ENCODE measurements around the gene TMPRSS11D.

The TMPRSS11D gene, protein sequence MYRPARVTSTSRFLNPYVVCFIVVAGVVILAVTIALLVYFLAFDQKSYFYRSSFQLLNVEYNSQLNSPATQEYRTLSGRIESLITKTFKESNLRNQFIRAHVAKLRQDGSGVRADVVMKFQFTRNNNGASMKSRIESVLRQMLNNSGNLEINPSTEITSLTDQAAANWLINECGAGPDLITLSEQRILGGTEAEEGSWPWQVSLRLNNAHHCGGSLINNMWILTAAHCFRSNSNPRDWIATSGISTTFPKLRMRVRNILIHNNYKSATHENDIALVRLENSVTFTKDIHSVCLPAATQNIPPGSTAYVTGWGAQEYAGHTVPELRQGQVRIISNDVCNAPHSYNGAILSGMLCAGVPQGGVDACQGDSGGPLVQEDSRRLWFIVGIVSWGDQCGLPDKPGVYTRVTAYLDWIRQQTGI

DNA sequence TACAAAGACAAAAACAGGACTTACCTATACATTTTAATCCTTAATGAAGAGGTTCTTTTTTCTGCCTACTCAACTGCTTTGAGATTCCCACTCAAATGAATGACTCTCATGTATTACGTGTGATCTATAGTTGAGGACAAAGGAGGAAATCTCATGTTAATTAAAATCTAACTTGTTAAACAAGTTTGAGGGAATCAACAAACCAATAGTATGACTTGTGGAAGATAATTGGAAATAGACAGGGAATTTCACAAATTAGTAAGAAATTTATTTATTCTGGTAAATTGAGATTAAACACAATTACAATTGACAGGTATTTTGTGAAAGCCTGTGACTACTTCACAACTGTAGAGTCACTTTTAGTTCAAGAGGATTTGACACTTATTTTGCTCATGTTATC is at the start of gene TMPRSS11D:
TSS of gene TMPRSS11D (minus strand) at position 101 of the 400 bp plus-strand sequence. CDS start at position 32, 69 bp downstream.
- no peak for DNase-seq (ENCODE audit: low read depth in 2 of 2)

DNA sequence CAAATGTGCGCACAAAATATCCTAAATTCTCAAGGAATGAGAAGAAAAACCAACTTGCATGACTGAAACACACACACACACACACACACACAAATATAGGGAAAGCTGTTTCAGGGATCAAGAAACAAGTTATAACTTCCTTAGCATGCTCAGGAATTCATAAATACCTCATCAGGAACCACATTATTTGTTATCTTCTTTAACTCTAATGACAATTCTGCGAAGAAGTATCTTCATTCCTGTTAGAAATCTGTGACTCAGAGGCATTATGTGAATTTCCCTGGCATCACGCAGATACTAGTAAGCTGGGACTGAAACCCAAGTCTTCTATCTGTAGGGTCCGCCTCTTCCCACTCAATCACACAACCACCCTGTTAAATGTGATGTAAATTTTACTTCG is 49.2 kb upstream of the TMPRSS11D start:
- DNase-seq (ENCODE audit: low read depth in 2 of 2): no peak

DNA sequence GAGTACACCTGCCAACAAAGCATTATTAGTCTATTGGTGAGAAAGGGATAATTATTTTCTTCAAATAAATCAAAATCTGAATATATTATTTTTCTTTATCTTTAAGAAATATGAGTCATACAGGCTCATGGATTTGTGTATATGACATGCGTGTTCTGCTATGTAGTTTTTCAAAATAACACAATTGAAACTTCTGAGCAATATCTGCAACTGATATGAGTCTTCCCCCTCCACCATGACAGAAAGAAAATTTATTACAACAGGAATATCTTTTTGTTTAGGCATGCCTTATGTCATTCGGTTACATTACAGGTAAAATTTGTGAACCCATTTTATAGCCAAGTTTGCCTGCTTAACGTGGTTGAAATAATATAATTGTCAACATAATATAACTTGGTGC is 47.5 kb upstream of the TMPRSS11D start:
- DNase-seq (ENCODE audit: low read depth in 2 of 2): no peak

DNA sequence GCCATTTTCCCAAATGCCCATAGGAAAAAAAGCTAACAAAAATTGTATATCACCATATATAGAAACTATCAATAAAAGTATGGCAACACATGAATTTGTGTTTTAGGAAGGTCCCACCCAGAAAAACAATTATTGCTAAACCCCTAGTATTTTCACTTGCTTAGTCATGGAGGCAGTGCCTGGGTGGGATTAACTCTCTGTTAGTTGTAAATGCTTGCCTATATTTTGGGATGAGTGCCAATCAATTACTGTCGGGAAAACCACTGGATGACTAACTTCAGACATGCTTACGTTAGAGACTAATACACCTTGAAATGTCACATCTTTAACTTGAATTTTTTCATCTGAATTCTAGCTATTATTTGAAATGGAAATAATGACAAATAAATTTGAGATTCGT is 45.6 kb upstream of the TMPRSS11D start:
- no peak for DNase-seq (ENCODE audit: low read depth in 2 of 2)

DNA sequence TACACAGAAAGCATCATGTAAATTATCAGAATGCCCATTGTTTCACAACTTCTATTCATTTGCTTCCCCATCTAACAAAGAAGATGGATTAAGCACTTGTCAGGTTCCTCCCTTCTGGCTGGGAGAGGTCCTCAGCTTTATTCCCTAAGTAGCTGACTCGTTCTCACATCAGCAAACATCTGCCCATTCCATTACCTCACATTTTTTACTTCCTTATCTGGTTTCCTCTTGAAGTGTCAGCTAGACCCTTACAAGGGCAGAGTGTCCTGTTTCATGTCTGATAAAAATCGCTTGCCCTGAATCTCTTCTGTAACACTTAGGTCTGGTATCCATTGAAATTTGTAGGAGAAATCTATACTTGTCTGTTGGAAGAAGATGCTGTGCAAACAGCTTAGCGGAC is 44.7 kb upstream of the TMPRSS11D start:
- DNase-seq (ENCODE audit: low read depth in 2 of 2): no peak

DNA sequence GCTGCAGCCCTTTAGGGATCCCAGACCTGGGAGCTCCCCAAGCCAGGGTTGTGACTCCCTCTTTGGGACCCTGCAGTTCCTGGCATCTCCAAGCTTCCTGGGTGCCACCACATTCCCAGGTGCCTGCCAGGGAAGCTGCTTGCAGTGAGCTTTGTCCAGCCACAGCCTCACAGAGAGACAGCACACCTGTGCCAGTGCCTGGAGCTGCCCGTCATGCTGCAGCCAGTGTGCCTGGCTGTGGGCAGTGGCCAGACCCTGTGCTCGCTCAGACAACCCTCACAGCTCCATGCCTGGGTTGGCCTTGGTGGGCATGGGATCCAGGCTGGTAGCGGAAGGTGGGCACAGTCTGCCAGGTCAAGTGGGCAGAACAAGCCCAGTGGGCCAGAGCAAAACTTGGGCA is 43.4 kb upstream of the TMPRSS11D start:
- no peak for DNase-seq (ENCODE audit: low read depth in 2 of 2)

DNA sequence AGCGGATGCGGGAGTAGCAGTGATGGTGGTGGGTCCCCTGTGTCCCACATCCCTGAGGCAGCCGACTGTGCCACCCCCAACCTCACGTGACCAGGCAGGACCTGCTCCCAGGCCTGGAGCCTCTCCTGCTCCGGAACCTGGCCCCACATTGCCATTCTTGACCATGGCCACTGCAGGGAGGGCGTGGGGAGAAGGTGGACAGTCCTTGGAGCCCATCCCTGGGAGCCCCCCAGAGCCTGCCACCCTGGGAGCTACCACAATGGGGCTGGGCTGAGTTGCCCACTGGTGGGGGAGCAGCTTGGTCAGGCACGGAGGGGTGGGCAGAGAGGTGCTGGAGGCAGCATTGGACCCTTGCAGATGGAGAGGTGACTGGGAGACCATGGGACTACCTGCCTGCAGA is 42.7 kb upstream of the TMPRSS11D start:
- DNase-seq (ENCODE audit: low read depth in 2 of 2): no peak

DNA sequence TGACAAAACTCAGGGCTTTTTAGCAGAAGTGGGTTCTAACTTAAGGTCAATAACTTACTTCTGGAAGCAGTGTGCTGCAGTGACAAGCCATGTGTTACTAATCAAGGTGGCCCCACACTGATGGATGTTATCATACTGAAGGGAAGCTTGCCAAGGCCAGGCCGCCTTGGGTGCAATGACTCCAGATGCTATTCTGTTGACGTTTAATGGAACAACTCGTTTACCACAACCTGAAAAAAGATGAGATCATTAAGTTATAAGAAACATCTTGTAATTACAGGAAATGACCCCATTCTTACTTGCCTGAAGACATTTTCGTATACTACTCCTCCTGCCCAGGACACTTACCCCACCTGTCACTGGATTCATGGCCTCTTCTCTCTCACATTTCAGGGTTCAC is 38.9 kb upstream of the TMPRSS11D start:
- DNase-seq (ENCODE audit: low read depth in 2 of 2): no peak

DNA sequence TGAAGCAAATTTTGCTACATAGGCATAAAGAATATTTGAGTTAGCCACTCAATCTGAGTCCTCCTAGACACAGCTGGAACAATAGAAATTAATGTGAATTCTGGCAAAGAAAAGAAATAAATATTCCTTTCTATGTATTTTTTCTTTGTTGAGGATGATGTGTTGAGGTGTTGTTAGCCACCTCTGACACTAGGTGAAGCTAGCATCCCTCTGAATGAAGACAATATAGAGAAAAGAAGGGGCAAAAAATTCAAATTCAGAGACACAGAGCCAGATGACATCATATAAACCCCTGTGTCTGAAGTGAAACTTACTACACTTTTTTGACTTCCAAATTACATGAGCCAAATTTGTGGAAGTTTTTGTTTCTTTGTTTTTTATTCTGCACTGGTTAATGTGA is 34.6 kb upstream of the TMPRSS11D start:
- no peak for DNase-seq (ENCODE audit: low read depth in 2 of 2)

DNA sequence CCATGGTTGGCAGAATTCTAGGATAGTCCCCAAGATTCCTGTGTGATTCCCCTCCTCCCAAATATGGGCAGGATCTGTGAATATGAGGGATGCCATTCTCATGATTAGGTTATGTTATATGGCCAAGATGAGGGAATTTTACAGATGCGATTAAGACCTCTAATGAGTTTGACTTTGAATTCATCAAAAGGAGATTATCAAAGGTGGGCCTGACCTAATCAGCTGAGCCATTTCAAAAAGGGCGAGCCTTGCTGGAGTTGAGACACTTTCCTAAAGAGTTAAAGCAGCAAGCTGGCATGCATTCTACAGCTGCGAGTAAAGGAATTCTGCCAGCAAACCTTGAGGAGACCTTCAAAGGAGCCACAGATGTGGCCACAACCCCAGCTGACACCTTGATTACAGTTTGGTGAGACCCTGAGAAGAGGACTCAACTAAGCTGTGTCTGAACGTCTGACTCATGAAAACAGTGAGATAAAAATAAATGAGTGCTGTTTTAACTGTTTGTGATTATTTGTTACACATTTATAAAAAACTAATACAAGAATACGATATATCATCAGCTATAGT is 31.7 kb upstream of the TMPRSS11D start:
- DNase-seq (ENCODE audit: low read depth in 2 of 2): no peak

DNA sequence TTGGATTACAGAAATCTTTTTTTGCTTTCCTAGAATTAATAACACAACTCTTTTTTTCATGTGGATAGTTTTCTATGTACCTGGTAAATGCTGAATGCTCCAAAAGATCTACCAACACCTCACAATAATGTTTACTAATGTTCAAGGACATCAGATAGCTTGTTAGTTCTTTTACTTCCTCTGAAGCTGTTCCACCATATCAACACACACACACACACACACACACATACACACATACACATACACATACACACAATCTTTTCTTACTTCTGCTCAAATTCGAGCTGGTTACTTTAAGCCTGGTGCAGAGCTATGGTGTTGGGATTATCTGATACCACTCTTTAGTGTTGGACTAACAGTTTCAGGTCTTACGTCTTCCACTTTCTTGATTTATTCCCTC is 28.3 kb upstream of the TMPRSS11D start:
- no peak for DNase-seq (ENCODE audit: low read depth in 2 of 2)

DNA sequence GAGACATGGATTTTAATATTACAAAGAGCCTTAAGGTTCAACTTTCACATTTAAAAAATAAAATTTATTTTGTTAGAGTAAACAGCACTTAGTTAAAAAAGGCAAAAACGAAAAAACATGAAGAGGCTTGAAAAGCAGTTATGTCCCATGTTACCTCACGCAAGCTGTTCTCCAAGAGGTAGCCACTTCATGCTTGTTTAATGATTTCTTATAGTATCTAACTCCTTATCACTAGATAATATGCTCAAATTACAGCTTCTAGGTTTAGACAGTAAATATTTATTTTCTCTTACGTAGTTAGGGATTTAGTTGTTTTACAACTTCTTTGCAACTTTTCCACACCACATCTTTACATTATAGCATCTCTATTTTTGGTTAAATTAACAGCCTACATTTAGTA is 27.8 kb upstream of the TMPRSS11D start:
- no peak for DNase-seq (ENCODE audit: low read depth in 2 of 2)

DNA sequence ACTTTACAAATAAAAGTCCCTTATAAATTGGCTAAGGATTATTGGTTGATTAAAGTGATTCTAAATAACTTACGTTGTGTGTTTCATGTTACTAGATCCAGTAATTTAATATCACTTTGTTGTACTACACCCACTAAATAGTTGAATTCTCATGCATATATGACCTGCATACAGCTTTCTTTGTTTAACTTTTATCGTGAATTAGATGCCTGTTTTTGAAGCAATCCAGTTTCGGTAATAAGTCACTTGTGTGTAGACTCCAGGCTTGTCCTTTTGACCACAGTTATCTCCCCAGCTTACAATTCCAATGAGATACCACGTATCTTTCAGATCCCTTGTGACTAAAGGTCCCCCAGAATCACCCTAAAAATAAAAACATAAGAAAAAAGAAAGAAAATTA is 27.3 kb upstream of the TMPRSS11D start:
- no peak for DNase-seq (ENCODE audit: low read depth in 2 of 2)

DNA sequence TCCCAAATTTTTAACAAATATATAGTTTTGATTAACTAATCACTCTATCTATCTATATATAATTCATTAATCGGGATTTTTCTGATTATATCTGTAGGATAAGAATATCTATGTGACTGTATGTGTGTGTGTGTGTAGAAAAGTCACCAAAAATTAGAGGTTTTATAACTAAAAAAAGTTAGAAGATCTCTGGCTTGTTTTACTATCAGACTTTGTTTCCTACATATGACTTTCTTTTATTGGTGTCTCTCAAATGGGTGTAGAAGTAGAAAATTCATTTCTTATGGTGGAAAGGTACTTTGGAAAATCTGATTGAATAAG is 26.7 kb upstream of the TMPRSS11D start:
- no peak for DNase-seq (ENCODE audit: low read depth in 2 of 2)

DNA sequence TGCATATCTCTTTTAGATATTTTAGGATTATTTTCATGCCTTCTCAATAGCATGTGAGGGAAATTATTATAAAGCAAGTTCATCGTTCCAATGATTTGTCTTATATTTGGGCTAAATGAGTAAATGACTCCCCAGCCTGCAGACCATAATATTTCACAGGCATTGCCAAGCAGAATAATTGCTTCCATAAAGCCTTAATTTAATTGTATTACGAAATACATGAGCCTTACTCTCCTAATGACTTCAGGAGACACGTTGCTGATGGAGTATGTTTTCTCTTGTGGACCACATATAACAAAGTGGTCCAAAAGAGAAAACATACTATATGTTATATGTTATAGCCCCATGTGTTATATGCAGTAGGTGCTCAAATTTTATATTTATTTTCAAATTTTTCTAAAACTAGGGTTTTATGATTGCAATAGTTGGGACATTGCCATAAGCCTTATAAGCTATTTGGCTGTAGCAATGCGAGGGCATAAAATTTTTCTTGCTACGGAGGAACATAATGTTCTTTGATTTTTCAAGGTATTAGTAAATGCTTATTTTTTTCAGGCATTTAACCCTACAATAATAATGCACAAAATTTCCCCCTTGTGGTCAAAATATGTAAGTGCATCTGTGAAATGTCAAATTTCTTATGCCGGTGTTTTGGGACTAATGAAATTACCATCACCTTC is 26.2 kb upstream of the TMPRSS11D start:
- no peak for DNase-seq (ENCODE audit: low read depth in 2 of 2)

DNA sequence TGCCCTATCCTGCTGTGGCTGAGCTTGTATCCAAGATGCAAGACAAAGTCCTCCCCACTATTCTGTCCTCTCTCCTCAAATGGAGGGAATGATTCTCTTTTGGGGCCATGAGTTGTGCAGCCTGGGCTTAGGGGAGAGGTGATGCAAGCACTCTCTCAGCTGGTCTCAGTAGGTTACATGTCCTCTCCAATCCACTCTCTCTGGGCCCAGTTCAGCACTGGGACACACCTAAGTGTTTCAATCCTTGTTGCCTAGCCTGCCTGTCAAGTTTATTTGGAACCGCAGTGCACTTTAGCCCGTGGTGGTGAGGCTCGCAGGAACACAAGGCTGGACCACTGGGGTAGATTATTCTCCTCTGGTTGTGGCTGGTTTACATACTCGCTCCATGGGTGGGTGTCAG is 23.8 kb upstream of the TMPRSS11D start:
- no peak for DNase-seq (ENCODE audit: low read depth in 2 of 2)

DNA sequence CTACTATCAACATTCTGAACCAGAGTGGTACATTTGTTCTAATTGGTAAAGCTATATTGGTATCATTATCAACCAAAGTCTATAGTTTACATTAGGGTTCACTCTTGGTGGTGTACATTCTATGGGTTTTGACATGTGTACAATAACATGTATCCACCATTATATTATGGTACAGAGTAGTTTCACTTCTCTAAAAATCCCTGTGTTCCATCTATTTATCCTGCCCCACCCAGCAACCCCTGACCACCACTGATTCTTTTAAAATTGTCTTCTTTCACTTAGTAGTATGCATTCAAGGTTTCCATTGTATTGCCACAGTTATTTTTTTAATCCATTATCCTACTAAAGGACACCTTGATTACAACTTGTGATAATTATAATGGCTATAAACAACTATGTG is 15.3 kb upstream of the TMPRSS11D start:
- DNase-seq (ENCODE audit: low read depth in 2 of 2): no peak

DNA sequence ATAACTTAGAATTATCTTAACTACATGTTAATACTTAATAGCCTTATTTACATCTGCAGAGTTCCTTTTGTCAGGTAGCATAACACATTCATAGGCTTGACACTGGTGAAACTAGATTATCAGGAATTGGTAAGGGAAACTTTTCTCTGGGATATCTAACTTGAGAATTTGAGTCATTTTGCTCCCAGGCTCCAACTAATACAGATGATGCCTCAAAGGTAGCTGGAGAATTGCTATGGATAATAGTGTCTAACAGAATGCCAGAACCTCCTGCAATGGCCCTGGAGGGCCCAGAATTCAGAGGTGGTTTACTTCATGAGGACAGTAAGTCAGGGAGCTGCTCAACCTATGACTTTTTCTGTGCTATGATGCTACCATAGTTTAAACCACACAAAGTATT is 13.9 kb upstream of the TMPRSS11D start:
- no peak for DNase-seq (ENCODE audit: low read depth in 2 of 2)

DNA sequence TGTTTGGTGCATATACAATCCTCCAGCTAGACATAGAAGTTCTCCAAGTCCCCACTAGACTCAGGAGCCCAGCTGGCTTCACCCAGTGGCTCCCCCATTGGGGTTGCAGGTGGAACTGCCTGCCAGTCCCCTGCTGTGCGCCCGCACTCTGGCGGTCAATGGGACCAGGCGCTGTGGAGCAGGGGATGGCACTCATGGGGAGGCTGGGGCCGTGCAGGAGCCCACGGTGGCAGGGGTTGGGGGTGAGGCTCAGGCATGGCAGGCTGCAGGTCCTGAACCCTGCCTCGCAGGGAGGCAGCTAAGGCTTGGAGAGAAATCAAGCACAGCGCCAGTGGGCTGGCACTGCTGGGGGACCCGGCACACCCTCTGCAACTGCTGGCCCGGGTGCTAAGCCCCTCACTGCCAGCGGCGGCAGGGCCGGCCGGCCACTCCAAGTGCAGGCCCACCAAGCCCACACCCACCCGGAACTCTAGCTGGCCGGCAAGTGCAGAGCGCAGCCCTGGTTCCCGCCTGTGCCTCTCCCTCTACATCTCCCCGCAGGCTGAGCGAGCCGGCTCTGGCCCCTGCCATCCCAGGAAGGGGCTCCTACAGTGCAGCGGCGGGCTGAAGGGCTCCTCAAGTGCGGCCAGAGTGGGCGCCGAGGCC is 12.7 kb upstream of the TMPRSS11D start:
- no peak for DNase-seq (ENCODE audit: low read depth in 2 of 2)

DNA sequence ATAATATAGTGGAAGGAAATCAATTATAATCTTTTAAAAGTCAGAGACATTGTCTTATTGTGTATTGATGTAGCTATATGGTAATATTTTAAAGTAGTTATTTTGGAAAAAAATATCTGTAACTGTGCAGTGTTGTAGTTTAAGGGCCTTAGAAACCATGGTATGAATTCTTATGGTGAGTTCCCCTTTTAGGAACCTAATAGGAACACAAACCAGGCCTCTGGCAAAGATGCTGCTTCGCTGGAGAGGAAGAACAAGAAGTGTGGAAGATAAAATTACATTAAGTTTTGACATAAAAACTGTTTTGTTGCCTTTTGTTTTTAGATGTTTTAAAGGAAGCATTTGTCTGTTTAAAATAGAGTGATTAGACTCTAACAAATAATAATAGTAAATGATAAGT is 10.9 kb upstream of the TMPRSS11D start:
- no peak for DNase-seq (ENCODE audit: low read depth in 2 of 2)

DNA sequence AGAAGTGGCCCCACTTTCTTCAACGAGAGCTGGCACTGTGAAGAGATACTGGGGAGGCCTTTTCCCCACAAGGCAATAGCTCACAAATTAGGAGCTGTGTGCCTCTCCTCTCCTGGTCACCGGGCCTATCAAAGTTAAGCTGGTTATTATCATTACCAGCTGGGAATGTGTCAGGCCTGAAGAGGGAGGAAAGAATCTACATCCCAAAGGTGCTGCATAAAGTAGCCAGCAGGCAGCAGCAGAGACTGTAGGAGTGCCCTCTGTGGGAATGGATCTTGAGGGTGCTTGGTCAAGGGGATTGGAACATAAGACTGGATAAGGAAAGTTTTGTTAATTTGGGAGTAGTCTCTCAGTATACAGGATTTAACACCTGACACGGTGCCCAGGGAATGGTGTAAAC is 9.1 kb upstream of the TMPRSS11D start:
- DNase-seq (ENCODE audit: low read depth in 2 of 2): no peak

DNA sequence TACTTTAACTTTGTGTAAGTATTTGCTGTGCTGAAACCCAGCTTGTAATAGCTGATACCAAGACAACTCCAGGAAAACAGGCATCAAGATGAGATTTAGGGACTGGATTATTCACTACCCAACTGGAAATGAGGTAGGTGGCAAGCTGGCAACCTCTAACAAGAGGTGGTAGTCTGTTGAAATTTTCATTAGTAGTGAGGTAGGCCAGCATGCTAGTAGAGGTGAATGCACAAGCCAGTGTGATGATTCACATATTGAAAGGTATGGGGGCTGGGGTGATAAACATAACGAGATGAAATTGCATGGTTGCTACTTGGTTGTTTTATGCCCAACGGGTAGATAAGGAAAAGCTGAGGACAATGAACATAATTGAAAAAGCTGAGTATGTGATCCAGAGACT is 8.5 kb upstream of the TMPRSS11D start:
- DNase-seq (ENCODE audit: low read depth in 2 of 2): no peak

DNA sequence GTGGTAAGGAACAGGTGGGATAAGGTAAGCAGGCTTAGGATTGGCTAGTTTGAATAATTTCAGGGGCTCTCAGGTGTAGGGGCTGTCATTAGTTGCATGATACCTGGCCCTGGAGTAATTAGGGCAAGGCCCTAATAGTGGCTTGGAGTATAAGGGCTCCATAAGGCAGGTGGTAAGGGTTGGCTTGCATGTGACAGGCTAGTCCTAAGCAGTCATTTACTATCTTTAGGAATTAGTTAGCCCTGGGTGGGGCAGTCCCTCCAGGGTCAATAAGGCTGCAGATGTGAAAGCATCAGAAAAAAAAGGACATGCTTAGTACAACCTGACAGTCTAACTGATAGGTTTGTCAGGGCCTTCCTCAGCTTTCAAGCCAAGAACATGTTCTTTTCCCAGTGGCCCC is 7.8 kb upstream of the TMPRSS11D start:
- DNase-seq (ENCODE audit: low read depth in 2 of 2): no peak
